Femur (tissue), 1 donor: ENCODE data around the gene XPO5.
A peak's percentile ranks its signal among the peaks of the same experiment; 100 is the strongest.
"Not testable (repeated sequence)": the region's sequence is repeated elsewhere in the genome, so short reads cannot be mapped to it uniquely, and the experiment has no call there.

ENCODE experiments used
- DNase-seq: peaks from one replicate; pipeline ENCODE4 v3.0.0-alpha.2; 2017

XPO5 gene

DNA sequence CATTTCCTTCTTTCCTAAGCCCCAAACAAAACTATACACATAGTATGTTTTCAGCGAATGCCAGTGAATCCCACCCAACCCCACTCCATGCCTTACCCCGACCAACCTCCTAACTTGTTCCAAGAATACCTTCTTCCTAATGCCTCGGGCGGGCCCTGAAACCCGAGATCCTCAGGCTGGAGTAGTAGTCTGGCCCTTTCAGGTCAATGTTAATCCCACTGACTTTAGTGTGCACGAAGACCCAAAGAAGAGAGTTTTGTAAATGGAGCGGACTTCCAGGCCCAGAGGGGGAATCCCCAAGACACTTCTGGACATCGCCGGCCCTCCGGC lies 59.5 kb downstream of the XPO5 start:
- DNase-seq = no peak

- no peak for DNase-seq
Observed at GRCh38 chr6:43515808-43516207, 60.0 kb downstream of the XPO5 start.

GRCh38 chr6:43511824-43512415 lies 63.9 kb downstream of the XPO5 start:
- no peak for DNase-seq

DNA sequence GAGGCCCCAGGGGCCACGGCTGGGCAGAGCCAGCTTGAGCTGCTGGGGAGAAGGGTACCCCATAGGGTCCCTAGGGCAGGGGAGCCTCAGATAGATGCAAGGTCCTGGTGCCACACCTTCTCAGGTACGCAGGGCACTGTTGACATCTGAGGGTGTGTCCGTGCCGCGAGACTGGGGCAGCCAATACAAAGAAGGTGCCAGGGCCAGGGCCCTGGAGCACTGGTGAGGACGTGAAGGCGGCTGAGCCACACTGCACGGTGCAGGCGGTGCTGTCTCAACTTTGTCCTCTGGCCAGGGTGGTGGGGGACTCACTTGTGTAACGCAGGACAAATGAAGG lies 65.0 kb downstream of the XPO5 start:
- no peak for DNase-seq

- DNase-seq = peak; percentile 91
Observed at GRCh38 chr6:43509984-43510826, 65.6 kb downstream of the XPO5 start, which contains the start of gene LRRC73. TSS of gene LRRC73 (minus strand) at chr6:43510346. CDS start at chr6:43509785, 561 bp downstream.

DNA sequence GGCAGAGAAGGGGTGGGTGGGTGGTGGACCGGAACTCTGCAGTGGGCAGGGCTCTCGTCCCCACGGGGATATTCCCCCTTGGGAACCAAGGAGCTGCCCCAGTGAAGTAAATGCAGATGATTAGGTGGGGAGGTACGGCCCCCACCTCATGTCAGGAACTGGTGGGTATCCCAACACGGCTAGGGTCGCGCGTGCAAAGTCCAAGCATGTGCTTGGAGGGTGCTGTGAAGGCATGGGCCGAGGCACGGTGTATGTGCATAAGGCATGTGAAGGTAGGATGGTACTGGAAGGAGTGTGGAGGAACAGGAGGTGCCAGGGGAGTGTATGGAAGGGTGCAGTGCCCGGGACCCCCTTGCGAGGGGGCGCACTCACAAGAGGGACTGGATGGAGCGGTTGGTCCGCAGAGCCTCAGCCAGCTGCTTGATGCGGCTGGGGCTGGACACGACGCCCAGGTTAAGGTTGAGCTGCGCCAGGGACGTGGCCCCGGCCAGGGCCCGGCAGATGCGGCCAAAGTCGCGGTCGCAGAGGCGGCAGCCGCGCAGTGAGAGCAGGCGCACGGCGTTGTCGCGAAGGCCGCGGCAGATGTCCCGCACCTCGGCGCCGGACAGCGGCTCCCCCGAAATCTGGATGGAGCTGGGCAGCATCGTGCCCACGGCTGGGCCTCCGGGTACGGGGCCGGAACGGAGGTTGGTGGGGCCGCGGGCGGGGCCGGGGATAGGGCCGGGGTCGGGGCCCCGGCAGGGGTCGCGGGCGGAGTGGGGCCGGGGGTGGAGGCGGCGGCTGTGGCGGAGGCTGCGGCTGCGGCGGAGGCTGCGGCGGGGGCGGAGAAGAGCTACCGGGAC lies 66.5 kb downstream of the XPO5 start:
- DNase-seq = no peak

DNA sequence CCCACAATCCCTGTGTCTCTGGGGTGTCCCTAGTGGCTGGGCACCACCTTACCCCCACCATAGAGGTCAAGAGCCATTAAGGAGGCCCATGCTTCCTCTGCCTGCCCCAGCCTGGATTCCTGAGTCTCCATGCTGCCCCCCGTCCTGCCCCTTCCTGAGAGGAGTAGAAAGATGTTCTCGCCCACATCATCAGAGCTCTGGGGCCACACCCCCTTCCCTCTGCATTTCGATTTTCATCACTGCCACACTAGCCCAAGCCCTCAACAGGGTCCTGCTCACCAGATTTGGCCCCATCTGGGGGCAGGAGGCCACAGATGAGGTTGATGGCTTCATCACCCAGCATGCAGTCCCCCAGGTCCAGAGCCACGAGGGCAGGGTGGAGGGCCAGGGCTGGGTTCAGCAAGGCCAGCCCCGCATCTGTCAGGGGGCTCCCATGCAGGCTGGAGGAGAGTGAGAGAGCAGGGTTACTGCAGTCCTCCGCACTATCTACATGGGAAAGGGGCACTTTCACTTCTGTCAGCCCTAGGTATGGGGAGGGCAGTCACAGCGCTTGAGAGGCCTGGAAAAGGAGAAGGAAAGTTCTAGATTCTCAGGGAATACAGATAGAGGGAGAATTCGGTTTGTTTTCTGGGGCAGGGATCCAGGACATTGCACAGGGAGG lies 67.2 kb downstream of the XPO5 start:
- DNase-seq = no peak

DNA sequence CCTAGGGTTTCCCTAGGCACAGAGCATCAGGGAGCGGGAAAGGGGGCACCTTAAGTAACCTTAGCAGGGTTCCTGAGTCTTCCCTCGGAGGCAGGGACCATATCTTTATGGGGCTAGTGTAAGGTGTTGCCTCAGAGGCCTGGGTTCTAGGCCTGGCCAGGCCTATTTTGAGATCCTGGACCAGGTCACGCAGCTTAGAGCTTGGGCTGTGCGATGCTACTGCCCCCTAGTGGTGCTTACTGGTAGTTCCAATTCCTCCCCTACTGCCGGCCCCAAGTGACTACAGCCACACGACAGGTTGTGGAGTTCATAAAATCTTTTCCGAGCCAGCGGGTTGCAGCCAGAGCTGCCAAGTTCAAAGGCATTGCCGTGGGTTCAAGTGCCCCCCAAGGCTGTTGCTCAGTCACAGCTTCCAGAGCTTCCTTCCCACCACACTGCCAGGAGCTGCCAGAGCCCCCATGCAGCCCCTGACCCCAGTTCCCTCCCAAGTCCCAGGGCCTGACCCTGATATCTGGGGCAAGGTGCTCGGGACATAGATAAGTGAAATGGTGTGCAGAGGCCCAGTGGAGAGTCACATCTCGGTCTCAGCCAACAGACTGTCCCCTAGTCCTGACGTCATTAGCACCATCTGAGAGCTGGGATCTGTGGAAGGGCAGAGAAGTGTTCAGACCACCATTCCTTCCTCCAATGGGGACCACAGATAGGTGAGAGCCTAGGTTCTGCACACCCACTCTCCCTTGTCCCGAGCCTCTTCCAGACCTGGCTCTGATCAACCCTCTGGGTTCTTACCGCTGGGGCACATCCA lies 69.0 kb downstream of the XPO5 start:
- DNase-seq = peak; percentile 88

GRCh38 chr6:43506171-43506570 lies 69.7 kb downstream of the XPO5 start:
- DNase-seq = no peak

GRCh38 chr6:43505718-43506117 lies 70.1 kb downstream of the XPO5 start:
- DNase-seq = no peak

DNA sequence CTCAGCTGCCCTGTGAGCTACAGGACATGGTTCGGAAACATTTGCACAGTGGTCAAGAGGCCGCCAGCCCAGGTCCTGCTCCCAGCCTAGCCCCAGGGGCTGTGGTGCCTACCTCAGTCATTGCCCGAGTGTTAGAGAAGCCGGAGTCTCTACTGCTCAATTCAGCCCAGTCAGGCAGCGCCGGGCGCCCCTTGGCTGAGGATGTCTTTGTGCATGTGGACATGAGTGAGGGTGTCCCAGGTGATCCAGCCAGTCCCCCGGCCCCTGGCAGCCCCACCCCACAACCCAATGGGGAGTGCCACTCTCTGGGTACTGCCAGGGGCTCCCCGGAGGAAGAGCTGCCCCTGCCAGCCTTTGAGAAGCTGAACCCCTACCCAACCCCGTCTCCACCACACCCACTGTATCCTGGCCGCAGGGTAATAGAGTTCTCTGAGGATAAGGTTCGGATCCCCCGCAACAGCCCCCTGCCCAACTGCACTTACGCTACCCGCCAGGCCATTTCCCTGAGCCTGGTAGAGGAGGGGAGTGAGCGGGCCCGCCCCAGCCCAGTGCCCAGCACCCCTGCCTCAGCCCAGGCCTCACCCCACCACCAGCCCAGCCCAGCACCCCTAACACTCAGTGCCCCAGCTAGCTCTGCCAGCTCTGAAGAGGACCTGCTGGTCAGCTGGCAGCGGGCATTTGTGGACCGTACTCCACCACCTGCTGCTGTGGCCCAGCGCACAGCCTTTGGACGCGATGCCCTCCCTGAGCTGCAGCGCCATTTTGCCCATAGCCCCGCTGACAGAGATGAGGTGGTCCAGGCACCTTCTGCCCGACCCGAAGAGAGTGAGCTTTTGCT lies 70.9 kb downstream of the XPO5 start:
- DNase-seq = no peak

DNA sequence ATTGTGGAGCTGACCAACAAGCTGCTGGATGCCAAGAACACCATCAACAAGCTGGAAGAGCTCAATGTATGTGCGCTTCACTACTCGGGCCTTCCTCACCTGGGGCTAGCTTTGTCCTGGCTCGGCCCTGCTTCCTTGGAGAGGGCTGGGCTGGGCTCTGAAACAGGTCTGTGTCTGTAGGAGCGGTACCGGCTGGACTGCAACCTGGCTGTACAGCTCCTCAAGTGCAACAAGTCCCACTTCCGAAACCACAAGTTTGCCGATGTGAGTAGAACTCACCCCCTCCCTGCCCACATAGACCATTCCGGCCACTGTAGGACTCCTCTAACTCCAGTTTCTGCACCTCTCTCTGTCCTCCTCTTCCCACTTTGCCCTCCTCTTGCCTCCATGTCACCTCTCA lies 72.4 kb downstream of the XPO5 start:
- DNase-seq = no peak

DNA sequence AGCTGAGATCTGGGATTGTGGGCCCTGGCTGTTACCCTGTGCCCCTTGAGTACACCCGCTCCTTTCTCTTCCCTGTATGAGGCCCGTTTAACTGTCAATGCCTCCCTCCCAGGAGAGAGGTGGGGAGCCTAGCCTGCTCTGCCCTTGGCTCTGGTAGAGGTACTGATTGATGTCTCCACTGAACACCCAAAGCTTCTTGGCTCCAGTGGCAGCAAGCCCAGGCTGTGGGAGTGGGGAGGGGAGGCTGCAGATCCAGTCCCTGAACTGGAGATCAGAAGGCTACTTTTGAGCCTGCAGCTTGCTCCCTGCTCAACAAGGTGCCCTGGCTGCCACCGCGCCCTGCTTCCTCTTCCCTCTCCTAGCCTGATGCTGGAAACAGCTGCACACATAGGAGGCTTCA lies 73.2 kb downstream of the XPO5 start:
- no peak for DNase-seq

DNA sequence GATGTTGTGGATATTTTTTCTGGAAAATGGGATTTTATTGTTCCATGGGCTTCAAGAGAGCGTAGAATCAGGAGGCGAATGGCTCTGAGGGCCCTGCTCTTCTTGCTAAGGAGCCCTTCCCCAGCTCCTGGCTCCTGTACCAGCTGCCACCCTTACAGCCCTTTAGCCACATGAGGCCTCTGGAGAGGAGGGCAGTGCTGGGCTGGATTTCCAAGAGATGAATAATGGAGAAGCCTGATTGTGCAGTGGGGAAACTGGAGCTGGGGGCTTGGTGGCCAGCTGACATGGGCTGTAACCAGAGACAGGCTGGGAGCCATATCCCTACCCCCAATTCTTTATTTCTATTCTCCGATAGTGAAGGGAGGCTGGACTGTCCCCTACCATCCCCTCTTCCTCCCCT lies 74.9 kb downstream of the XPO5 start:
- DNase-seq = no peak

GRCh38 chr6:43499028-43499815 lies 76.6 kb downstream of the XPO5 start:
- DNase-seq = no peak

DNA sequence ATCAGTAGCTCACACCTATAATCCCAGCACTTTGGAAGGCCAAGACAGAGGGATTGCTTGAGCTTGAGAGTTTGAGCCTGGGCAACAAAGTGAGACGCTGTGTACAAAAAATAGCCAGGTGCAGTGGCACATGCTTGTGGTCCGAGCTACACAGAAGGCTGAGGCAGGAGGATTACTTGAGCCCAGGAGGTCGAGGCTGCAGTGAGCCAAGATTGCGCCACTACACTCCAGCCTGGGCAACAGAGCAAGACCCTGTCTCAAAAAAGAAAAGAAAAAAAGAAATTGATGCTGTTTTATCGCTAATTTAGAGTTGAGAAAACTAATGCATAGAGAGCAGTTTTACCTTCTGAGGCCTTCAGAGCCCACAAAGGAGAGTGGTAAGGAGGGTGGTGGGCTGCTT lies 77.5 kb downstream of the XPO5 start:
- not testable (repeated sequence) for DNase-seq

- DNase-seq = no peak
Observed at GRCh38 chr6:43497689-43498088, 78.1 kb downstream of the XPO5 start.

DNA sequence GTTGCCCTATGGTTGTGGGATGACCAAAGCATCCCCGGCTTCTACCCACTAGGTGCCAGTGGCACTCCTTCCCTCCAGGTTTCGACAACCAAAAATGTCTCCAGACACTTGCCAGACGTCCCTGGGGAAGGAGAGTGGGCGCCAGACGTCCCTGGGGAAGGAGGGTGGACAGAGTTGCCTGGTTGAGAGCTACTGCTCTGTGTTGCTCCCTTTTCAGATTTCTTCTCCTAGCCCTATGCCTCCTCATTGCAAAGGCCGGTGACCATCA lies 78.8 kb downstream of the XPO5 start:
- no peak for DNase-seq

GRCh38 chr6:43496370-43497128 lies 79.3 kb downstream of the XPO5 start:
- no peak for DNase-seq

DNA sequence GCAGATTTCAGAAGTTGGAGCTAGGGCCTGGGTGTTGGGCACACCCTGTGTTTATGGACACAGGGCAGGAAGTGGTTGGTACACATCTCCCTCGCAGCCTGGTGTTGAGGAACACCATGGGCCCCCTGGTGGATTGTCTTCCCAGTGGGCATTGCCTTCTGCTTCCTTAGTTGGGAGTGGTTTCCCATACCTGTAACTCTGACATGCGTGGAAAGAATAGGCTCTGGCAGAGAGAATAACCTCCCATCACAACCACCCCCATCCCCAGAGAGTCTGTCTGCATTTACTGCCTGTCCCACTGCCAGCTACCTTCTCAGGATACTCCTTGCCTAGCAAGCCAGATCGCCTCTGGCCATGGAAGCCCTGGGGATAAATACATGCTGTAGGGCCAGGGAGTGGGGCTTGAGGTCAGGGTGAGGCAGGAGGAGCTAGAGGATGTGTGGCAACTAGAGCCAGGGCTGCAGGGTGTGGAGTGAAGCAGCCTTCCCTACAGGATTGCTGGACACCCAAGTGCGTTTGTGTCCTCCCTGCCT lies 80.4 kb downstream of the XPO5 start:
- DNase-seq = no peak
